H1 (cell line): ENCODE data around the gene PIANP.

Source experiments
- EZH2 ChIP-seq: fragments of 200-600 bp; sonication (generic); IDR thresholded peaks from 2 replicates; pipeline ENCODE4 v1.7.1; 2012; ENCODE audit warnings: low read depth, mild to moderate bottlenecking, moderate library complexity, low read length, inconsistent platforms; ENCODE audit not compliant: severe bottlenecking
- POLR2A ChIP-seq, 2 experiments: IDR thresholded peaks; 1 replicate in 1 of 2; 2 replicates in 1 of 2; pipeline ENCODE4 v1.6.1; 2011; ENCODE audit warnings: low read depth in 2 of 2, low read length in 2 of 2, mild to moderate bottlenecking in 2 of 2; ENCODE audit errors: control extremely low read depth in 1 of 2
- ZNF274 ChIP-seq: IDR thresholded peaks from 2 replicates; pipeline ENCODE4 v1.7.0; 2012; ENCODE audit warnings: low read length, borderline replicate concordance; ENCODE audit errors: extremely low read depth
- TF ChIP-seq, protein P1 (sequence below), 3 experiments: IDR thresholded peaks; 1 replicate in 2 of 3; 2 replicates in 1 of 3; pipeline versions ENCODE4 v1.5.1 to v1.6.1; 2011; ENCODE audit warnings: low read length in 3 of 3, mild to moderate bottlenecking in 3 of 3, inconsistent platforms in 2 of 3, low read depth in 1 of 3, moderate library complexity in 1 of 3; ENCODE audit not compliant: insufficient read depth in 1 of 3; ENCODE audit errors: control extremely low read depth in 1 of 3

DNA sequence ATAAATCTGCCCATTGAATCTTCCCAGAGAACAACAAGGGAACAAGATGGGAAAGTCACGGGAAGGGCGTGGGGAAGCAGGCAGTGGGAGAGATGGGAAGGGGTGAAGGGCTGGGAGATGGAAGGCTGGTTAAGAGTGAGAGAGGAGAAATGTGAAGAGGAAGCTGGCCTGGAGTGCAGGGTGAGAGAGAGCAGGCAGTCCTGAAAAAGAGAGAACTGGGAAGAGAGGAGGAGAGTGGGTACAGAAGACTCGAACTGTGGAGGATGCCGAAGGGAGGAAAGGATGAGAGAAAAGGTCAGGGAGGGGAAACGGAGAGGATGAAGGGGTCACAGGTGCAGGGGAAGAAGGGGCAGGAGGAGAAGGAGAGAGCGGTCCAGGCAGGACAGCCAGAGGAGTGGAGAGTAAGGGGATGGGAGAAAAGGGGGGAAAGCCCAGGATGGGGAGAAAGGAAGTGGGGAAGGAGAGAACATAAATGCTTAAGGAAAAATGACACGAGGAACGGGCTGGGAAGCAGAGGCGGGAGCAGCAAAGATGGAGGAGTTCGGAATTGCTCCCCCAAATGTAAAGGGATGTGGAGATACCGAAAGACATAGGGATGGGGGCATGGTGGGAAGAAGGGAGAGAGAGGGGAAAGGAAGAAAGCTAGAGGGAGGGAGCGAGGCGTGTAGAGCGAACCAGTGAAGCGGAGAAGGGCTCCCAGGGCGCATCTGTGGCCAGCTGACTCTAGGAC is 1.2 kb downstream of the PIANP start:
- no peak for TF ChIP-seq EZH2
- TF ChIP-seq, protein P1, sequence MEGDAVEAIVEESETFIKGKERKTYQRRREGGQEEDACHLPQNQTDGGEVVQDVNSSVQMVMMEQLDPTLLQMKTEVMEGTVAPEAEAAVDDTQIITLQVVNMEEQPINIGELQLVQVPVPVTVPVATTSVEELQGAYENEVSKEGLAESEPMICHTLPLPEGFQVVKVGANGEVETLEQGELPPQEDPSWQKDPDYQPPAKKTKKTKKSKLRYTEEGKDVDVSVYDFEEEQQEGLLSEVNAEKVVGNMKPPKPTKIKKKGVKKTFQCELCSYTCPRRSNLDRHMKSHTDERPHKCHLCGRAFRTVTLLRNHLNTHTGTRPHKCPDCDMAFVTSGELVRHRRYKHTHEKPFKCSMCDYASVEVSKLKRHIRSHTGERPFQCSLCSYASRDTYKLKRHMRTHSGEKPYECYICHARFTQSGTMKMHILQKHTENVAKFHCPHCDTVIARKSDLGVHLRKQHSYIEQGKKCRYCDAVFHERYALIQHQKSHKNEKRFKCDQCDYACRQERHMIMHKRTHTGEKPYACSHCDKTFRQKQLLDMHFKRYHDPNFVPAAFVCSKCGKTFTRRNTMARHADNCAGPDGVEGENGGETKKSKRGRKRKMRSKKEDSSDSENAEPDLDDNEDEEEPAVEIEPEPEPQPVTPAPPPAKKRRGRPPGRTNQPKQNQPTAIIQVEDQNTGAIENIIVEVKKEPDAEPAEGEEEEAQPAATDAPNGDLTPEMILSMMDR (IDR thresholded peaks at IDR 0.05; ENCODE audit: control extremely low read depth in 1 of 3, insufficient read depth in 1 of 3, low read depth in 1 of 3, low read length in 3 of 3) = no peak
- no peak for TF ChIP-seq ZNF274
- no peak for TF ChIP-seq POLR2A (IDR thresholded peaks at IDR 0.05; ENCODE audit: control extremely low read depth in 1 of 2, low read depth in 2 of 2, low read length in 2 of 2)
